ENCODE results near the gene STIMATE.

DNA sequence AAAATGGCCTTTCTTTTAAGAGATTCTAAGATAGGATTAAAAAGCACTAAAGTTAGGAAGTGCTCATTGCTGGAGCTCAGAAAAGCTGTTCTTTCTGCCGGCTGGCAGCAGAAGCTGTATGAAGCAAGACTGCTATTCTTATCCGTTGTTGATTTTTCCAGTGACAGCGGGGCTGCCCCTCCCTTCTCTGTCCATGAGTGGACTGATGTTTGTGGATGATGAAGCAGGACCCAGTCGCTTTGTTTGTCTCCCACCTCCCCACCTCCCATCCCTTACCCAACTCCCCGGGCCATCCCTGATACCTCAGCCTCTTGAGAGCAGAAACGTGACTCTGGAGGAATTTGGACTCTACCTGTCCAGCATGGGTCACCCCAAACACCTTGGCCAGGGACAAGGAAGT lies 52.2 kb downstream of the STIMATE start:
- TF ChIP-seq CTCF (IDR thresholded peaks at IDR 0.05), result no peak
- TF ChIP-seq ZFX (IDR thresholded peaks at IDR 0.05; ENCODE audit: borderline replicate concordance), result no peak

All from 22Rv1 (cell line).